Umbilical cord (tissue), 2 donors: ENCODE results near the gene ENAM. TPM values are rescaled to one million over a fixed set of nuclear protein-coding genes. Genes with fewer than 3 reads are reported as not detected.
A peak's percentile ranks its signal among the peaks of the same experiment; 100 is the strongest.

Source experiments
- DNase-seq: peaks from one replicate; pipeline ENCODE4 v3.0.0-alpha.2; 2015; ENCODE audit warnings: low spot score
- total RNA-seq: library from RNA; depleted of rRNA; stranded (reverse); fragments of >200 nt; gene quantifications from one replicate; pipeline ENCODE4 v1.2.3, GENCODE V29; 2014; ENCODE audit warnings: low replicate concordance; ENCODE audit not compliant: insufficient read depth

Gene ENAM, protein sequence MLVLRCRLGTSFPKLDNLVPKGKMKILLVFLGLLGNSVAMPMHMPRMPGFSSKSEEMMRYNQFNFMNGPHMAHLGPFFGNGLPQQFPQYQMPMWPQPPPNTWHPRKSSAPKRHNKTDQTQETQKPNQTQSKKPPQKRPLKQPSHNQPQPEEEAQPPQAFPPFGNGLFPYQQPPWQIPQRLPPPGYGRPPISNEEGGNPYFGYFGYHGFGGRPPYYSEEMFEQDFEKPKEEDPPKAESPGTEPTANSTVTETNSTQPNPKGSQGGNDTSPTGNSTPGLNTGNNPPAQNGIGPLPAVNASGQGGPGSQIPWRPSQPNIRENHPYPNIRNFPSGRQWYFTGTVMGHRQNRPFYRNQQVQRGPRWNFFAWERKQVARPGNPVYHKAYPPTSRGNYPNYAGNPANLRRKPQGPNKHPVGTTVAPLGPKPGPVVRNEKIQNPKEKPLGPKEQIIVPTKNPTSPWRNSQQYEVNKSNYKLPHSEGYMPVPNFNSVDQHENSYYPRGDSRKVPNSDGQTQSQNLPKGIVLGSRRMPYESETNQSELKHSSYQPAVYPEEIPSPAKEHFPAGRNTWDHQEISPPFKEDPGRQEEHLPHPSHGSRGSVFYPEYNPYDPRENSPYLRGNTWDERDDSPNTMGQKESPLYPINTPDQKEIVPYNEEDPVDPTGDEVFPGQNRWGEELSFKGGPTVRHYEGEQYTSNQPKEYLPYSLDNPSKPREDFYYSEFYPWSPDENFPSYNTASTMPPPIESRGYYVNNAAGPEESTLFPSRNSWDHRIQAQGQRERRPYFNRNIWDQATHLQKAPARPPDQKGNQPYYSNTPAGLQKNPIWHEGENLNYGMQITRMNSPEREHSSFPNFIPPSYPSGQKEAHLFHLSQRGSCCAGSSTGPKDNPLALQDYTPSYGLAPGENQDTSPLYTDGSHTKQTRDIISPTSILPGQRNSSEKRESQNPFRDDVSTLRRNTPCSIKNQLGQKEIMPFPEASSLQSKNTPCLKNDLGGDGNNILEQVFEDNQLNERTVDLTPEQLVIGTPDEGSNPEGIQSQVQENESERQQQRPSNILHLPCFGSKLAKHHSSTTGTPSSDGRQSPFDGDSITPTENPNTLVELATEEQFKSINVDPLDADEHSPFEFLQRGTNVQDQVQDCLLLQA
- total RNA-seq: 1.4 TPM

DNA sequence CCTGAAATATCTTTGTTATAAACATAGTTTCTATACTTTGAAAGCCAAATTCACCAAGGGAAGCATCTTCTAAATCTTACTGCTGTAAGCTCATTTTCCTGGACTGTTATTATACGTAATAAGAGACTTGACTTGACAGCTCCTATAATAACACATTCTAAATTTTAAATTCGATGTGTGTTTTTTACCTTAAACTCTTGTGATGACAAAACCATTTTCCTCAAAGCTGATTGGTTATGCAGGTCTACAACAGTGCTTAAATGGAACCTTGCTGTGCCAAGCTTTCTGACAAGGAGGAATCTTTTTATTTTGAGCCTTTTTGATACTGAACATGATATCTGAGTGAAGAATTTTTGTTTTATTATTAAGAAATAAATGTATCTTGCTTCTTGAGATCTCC lies at the start of gene ENAM:
Gene ENAM, plus strand, starts transcription at position 301 of the 400 bp plus-strand sequence. CDS start 757 bp downstream, outside the sequence.
- no peak for DNase-seq

DNA sequence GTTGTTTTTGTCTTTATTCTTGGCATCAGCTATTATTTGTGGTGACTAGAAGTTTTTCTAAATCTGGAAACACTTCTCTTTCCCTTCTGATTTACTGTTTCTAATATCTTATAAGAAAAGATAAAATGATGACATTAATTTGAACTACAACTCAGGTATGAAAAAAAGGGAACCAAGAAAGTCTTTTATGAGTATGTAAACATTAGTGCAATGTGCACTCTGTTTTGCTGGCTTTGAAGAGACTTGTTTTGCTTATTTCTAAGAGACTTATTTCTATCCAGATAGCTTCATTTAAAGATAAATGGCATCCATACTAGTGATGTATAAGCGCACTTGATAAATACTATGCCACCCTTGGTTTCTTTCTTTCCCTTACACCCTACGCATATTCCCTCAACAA lies 46.6 kb upstream of the ENAM start:
- no peak for DNase-seq

DNA sequence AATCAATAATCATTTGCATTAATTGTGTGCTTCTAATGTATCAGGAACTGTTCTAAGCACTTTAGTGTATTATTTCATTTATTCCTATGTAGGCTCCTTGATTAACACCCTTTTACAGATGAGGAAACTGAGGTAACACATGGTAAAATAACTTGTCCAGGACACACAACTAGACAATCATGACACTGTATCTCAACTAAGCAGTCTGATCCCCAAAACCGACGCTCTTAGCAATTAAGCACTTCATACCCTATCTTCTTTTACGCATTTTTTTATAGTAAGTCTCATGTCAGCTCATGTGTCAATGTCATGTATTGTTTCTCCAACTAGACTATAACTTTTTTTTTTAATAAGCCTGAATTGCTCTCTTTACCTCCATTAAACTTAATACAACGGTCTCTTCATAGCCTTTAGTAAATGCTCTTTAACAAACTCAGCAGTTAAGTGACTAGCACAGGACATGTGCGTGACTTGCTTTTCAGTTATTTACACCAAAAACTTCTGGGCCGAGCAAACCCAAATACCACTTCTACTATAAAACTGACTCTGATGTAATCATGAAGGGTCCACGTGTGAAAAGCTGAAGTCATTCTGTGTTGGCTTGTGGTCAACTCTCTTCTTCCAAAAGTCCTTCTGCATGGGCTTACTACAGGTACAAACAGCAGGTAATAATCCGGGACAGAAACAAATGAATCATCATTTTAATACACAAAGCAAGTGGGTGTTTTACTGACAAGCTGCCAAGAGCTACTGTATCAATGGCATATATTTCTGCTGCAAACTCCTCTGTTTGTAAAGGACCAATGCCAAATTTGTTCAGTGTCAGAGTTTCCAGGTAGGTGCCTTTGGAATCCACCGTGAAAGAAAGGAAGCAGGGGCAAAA lies 44.4 kb upstream of the ENAM start:
- DNase-seq: no peak

DNA sequence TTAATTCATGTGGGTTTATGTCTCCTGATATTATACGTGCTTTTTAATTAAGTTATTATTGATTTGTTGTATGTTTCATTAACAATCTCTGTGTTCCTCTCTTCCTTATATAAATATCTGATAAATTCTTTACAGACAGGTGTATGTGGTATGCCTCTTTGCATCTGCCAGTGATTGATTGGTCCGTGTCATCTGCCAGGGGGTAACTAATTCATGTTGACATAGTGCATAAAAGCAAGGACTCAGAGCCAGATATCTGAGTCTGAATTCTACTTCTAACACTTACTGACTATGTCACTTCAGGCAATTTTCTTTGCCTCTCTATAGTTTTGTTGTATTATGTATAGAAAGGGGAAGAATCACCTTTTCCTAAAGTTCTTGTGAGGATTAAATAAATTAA lies 41.7 kb upstream of the ENAM start:
- no peak for DNase-seq

DNA sequence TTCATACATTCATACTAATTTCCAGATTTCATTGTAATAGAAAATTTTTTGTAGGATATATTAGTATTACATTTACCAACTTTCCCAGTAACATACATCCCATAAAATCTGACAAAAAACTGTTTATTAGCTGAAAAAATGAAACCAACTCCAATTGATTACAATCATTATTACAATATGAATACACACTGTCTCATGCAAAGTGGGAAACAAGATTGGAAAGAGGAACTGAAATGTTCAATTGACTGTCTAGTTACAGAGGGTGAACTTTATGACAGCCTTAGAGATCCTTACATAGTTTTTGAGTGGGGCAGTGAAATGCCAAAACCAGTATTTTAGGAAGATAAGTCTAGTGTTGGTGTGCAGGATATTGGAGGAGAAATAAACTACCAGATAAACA lies 38.8 kb upstream of the ENAM start:
- no peak for DNase-seq

DNA sequence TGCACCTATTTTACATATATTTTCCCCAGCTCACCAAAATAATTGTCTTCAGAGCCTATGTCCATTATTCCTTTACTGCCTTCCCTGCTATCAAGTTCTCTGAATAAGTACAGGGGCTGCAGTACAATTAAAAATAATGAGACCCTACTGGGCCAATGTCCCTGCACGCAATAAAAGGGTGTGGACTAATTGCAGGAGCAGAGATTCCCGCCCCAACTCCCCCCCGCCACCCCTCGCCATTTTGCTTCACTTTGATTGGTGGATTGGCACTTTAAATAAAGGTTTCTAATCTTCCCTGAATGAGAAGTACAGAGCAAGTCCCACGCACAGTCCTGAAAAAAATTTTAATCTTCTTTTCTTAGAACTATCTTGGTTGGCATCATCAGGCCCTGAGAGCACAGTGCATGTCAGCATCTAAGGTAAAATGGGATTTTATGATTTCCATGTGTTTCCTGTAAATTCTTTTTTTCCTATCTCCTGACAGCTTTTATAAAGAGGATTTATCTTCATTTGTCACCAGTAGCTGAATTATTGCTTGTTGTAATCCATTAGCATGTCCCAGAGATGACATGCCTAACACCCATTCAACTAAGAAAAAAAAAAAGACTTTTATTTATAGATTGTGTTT lies 36.5 kb upstream of the ENAM start, which contains the start of gene AMBN:
Gene AMBN, plus strand, starts transcription at position 302 of the 628 bp plus-strand sequence. Its CDS starts 103 bp downstream, at position 405.
- DNase-seq: no peak

DNA sequence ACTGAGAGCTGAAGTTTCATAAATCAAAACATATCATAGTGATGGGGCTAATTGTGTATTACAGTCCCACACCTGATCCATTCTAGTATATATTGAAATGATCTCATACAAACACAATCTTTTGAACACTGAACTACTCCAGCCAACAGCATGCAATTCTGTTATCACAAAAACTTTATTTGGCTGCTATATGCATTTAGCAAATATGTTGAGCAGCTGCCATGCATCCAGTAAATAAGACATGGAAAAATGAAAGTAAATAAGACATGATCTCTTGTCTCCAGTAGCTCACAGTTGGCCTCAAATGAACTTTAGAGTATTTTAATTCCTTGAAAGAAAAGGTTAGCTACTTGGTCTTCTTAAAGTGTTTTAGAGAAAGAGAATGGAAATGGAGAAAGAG lies 34.3 kb upstream of the ENAM start:
- no peak for DNase-seq

DNA sequence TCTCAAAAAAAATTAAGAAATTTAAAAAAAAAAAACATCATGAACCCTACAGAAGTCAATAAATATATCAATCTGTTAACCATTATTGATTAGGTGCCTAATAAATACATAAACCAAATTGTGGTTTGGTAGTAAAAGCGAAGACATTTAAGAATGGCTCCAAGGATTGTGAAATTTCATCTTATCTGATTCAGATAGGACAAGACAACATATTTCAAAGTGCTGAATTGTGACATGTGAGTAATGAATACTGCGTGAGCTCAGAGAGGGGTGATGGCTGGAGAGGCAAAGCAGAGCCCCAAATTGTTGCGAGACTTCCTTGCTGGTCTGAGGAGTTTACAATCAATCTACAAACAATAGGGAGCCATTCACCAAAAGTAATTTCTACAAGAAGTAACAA lies 28.2 kb upstream of the ENAM start:
- DNase-seq: no peak

DNA sequence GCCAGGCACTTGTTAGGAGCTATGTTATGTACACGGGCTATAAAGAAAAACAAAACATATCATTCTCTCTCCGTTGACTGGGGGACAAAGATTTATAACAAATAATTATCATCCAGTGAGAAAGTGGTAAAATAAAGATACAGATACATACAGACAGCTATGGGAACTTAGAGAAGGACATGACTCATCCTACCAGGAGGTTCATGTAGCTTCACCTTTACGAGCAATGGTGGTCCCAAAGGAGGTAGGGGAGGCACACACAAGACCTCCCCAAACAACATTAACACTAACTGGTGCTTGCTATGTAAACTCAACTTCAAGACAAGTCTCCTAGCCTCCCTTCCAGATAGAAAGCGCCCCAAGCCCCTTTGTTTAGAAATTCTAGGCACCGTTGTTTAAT lies 27.6 kb upstream of the ENAM start:
- DNase-seq: no peak

DNA sequence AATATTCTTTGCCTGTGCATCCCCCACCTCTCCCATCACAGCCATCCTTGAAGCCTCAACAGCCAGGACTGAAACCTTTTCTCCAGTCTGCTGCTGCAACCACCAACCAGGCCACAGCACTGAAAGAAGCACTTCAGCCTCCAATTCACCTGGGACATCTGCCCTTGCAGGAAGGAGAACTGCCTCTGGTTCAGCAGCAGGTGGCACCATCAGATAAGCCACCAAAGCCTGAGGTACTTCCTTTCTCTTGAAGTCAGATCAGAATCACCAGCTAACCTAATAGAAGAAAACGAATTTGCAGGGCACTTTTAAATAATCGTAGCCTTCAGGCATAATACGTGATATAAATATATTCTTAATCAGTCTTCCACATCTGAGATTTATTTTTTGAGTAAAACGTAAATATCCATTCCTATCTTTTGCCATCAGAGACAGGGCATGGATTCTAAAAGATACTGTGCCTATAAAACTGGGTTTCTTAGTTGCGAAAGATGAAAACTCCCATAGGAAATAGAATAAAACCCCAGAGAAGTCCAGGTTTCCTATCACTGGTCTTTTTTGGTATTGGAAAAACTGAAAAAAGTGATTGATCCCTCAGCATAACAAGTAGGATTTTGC lies 27.0 kb upstream of the ENAM start:
- DNase-seq: peak; percentile 51

DNA sequence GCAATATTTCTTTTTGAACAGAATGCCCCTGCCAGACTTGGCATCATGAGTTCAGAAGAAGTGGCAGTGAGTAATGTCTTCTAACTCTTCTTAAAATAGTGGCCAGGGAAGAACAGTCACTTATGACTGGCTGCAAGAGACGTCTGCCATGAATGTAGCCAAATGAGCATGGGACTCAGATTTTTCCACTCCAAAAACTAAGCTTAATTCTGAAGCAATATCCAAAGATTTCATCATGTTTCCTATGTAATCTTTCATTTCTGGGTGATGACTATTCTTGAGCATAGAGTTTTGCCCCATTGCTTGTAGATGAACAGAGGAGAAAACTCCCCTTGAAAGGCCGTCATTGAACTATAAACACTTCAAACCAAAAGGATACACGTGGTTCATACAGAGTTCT lies 24.7 kb upstream of the ENAM start:
- DNase-seq: no peak

DNA sequence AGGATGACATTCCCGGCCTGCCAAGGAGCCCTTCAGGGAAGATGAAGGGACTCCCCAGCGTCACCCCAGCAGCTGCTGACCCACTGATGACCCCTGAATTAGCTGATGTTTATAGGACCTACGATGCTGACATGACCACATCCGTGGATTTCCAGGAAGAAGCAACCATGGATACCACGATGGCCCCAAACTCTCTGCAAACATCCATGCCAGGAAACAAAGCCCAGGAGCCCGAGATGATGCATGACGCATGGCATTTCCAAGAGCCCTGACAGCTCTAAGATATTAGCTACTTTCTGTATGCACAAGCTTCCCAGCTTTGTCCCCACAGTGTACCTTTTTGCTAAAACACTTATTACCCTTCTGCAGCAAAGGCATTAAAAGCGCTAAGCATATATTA lies 22.1 kb upstream of the ENAM start:
- no peak for DNase-seq

DNA sequence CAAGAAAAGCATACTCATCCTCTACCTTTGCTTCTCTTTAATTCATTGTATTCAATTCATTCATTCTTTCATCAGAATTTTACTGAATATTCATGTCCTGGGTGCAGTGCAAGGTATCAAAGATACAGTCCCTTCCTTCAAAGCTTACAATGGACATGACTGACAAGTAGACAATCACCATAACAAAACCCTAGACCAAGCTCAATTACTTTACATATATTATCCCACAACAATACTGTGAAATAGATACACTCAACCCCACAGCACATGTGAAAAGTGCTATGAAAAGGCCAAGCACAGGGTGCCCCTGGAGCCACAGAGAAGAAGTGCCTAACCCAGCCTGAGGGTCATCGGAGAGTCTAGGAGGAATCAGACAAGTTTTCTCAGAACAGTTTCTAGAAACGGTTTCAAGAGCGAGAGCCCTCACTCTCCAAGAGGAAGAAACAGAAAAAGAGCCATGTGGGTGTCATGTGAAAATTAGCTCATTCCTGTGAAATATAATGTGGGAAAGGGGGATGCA lies 21.1 kb upstream of the ENAM start:
- no peak for DNase-seq

DNA sequence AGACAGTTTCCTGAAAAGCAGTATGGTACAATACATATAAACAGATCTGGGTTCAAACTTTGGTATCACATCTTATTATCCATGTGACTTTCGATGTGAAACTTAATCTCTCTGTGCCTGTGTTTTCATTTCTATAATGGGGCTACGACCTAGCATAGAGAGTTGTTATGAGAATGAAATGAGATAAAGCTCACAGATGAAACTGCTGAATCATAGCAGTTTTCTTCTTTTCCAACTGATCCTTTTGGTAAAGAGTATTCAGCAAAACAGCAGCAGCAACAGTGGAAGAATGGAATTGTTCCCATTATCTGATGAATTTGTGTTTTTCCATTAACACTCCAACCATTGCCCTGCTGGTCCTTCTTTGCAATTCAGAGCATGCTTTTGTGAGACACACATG lies 20.2 kb upstream of the ENAM start:
- DNase-seq: no peak

DNA sequence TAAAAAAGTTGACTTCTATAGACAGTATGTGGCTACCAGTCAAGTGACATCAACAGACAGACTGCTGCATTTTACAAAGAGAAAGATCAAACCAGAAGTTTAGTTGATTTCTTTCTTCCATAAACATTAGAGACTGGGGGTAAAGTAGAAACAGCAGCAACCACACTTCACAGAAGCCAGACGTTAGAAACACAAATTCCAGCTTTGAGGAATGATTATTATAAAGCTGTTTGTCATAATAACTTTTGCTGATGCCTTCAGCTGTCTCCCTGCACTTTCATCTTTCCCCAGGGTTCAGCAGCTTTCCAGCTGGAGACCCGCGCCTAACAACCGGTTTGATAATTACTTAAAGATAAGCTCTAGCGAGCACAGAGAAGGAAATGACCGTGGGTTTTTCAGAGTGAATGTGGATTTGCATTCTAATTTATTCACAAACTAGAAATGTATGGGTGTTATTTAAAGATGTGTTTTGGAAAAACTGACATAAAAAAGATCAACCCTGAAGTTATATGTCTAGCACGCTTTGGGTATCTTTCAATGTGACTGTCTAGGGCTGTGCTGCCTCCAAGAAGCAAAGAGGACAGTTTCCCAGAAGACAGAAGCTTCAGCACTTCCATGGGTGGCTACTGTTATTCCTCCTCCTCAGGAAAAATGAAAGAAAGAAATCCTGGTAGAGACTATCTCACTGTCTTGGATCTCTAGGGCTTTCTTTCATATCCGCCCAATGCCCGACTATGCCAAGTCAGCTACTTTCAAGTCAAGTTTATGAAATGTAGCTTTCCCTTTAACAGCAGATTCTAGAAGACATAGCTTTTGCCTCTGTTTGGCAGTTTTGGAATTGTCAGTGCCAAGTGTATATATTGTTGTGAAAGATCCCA lies 15.0 kb upstream of the ENAM start:
- DNase-seq: peak; percentile 69

DNA sequence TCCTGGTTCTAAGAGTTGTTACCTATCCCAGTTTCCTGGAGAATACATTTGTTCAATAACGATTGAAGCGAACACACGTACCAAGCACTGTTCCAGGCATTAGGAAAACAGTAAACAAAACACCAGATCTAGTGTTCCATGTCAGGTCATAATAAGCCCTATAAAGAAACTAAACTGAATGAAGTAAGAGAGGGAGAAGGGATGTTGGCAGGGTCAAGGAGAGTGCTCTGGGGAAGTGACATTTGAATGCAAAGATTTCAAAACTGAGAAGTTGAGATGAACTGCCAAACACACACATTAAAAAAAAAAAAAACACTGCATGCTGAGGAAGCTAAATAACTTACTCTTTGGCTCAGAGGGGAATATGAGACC lies 14.4 kb upstream of the ENAM start:
- DNase-seq: no peak

DNA sequence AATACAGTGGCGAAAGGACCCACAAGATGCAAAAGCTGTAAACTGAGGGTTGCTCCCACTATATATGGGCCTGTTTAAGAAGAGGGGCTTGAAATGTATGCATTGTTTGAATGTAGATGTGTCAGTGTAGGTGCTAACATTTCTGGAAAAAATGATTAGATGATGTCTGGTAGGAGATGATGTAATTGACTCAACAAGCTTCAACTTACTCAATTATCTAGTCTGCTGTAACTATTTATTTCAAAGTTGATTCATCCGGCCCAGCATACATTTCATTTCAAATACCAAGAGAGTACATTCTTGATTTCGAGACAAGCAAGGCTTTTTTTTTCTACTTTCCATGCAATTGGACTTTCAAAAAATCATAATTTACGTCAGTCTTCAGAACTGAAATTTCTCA lies 9.3 kb upstream of the ENAM start:
- DNase-seq: no peak

DNA sequence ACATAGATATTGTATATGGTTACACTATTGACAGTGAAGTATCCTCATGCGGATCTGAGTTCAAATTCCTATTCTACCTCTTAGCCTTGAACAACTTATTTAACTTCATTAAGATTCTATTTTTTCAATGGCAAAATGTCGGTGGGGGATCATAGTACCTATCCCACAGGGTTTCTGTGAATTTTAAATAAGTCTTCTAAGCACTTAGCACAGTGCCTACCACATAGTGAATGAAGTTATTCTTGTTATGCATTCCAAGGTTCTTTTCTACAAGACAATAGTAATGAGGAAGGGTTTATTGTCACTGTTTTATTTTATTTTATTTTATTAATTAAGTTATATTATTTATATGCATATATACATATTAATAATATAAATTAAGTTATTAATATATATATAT lies 8.8 kb upstream of the ENAM start:
- no peak for DNase-seq

DNA sequence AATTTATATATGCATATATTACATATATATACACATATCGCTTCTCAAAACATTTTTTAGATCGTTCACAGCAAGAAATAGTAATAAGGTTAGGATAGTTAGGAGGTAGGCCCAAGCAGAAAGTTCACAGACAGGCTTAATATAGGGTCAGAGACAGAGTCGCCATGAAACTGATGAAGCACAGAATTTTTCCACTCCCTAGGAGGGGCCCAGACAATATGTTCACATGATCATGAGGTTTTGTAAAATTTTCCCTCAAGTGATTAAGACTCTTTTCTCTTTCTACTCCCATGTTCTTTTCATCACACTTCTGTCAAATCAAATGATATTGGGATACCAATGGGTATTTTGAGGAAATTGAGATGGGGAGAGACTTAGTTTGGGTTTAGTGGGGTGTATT lies 5.2 kb upstream of the ENAM start:
- no peak for DNase-seq
